Gastroesophageal sphincter (tissue), 3 donors: ENCODE data around the gene DHRS11.
"Not testable (repeated sequence)": the region's sequence is repeated elsewhere in the genome, so short reads cannot be mapped to it uniquely, and the experiment has no call there.

Source experiments
- EP300 ChIP-seq: sonication (generic); formaldehyde crosslinking; IDR thresholded peaks from one replicate; pipeline ENCODE4 v1.6.1; 2017; ENCODE audit warnings: antibody characterized with exemption, mild to moderate bottlenecking
- POLR2A ChIP-seq, 2 donors: fragments of 450-650 bp; IDR thresholded peaks; one replicate each; pipeline ENCODE4 v1.6.1; 2017; ENCODE audit warnings: antibody characterized with exemption in 2 of 2, mild to moderate bottlenecking in 2 of 2, moderate library complexity in 1 of 2
- POLR2AphosphoS5 ChIP-seq: sonication (generic); formaldehyde crosslinking; IDR thresholded peaks from one replicate; pipeline ENCODE4 v1.6.1; 2017; ENCODE audit warnings: antibody characterized with exemption
- TF ChIP-seq, protein P1 (sequence below), 4 experiments: fragments of 200-600 bp in 2 of 4; fragments of 450-650 bp in 2 of 4; sonication (generic) in 1 of 4; IDR thresholded peaks; one replicate each; pipeline ENCODE4 v1.5.1; 2017 to 2019; ENCODE audit warnings: antibody characterized with exemption in 4 of 4, mild to moderate bottlenecking in 2 of 4, moderate library complexity in 2 of 4

DNA sequence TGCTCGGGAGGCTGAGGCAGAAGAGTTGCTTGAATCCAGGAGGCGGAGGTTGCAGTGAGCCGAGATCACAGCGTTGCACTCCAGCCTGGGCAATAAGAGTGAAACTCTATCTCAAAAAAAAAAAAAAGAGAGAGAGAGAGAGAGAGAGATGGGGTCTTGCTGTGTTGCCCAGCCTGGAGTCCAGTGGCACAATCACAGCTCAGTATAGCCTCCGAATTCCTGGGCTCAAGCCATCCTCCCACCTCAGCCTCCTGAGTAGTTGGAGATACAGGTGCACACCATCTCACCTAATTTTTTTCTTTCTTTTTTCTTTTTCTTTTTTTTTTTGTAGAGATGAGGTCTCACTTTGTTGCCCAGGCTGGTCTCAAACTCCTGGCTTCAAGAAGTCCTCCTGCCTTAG is 13.3 kb downstream of the DHRS11 start:
- TF ChIP-seq, protein P1, sequence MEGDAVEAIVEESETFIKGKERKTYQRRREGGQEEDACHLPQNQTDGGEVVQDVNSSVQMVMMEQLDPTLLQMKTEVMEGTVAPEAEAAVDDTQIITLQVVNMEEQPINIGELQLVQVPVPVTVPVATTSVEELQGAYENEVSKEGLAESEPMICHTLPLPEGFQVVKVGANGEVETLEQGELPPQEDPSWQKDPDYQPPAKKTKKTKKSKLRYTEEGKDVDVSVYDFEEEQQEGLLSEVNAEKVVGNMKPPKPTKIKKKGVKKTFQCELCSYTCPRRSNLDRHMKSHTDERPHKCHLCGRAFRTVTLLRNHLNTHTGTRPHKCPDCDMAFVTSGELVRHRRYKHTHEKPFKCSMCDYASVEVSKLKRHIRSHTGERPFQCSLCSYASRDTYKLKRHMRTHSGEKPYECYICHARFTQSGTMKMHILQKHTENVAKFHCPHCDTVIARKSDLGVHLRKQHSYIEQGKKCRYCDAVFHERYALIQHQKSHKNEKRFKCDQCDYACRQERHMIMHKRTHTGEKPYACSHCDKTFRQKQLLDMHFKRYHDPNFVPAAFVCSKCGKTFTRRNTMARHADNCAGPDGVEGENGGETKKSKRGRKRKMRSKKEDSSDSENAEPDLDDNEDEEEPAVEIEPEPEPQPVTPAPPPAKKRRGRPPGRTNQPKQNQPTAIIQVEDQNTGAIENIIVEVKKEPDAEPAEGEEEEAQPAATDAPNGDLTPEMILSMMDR (IDR thresholded peaks at IDR 0.05), result not testable (repeated sequence)
- not testable (repeated sequence) for TF ChIP-seq EP300; POLR2A (IDR thresholded peaks at IDR 0.05); POLR2AphosphoS5
